MM.1S (cell line): ENCODE results near the gene HBA1.

Experiments
- DNase-seq: peaks from one replicate; pipeline ENCODE4 v3.0.0-alpha.2; 2015
- H2AFZ ChIP-seq: fragments of 300-600 bp; sonication (generic); 2 replicates; pipeline ENCODE4 v1.6.0; 2016; ENCODE audit warnings: antibody characterized with exemption, low read length
- H3F3A ChIP-seq: fragments of 300-600 bp; sonication (generic); 2 replicates; pipeline ENCODE4 v1.6.1; 2016; ENCODE audit warnings: mild to moderate bottlenecking, antibody characterized with exemption, low read length, moderate library complexity, mixed read lengths; ENCODE audit not compliant: insufficient read depth
- H3K27ac ChIP-seq: fragments of 300-600 bp; sonication (generic); 2 replicates; pipeline ENCODE4 v1.5.1; 2016; ENCODE audit warnings: mild to moderate bottlenecking, low read length
- H3K27me3 ChIP-seq: fragments of 300-600 bp; sonication (generic); replicated peaks from 2 replicates; pipeline ENCODE4 v1.6.0; 2016; ENCODE audit warnings: low read length; ENCODE audit not compliant: insufficient read depth
- H3K36me3 ChIP-seq: fragments of 300-600 bp; sonication (generic); replicated peaks from 2 replicates; pipeline ENCODE4 v1.6.1; 2016; ENCODE audit warnings: mild to moderate bottlenecking, low read length, mixed read lengths; ENCODE audit not compliant: insufficient read depth
- H3K4me1 ChIP-seq: fragments of 300-600 bp; sonication (generic); 2 replicates; pipeline ENCODE4 v1.6.1; 2016; ENCODE audit warnings: low read length, mixed read lengths
- H3K4me2 ChIP-seq: fragments of 300-600 bp; sonication (generic); 2 replicates; pipeline ENCODE4 v1.6.0; 2016; ENCODE audit warnings: low read depth, low read length
- H3K4me3 ChIP-seq: fragments of 300-600 bp; sonication (generic); 2 replicates; pipeline ENCODE4 v1.5.1; 2016; ENCODE audit warnings: low read length, mixed read lengths
- H3K79me2 ChIP-seq: fragments of 300-600 bp; sonication (generic); 2 replicates; pipeline ENCODE4 v1.6.1; 2016; ENCODE audit warnings: mixed run types, low read length, mixed read lengths
- H3K9ac ChIP-seq: fragments of 300-600 bp; sonication (generic); 2 replicates; pipeline ENCODE4 v1.6.1; 2016; ENCODE audit warnings: low read length, mixed read lengths
- H3K9me2 ChIP-seq: fragments of 300-600 bp; sonication (generic); replicated peaks from 2 replicates; pipeline ENCODE4 v1.6.1; 2016; ENCODE audit warnings: mild to moderate bottlenecking, low read length, mixed read lengths; ENCODE audit not compliant: insufficient read depth
- H3K9me3 ChIP-seq: fragments of 300-600 bp; sonication (generic); replicated peaks from 2 replicates; pipeline ENCODE4 v1.6.1; 2016; ENCODE audit warnings: mild to moderate bottlenecking, low read length, mixed read lengths; ENCODE audit not compliant: insufficient read depth
- H4K20me1 ChIP-seq: fragments of 300-600 bp; sonication (generic); 2 replicates; pipeline ENCODE4 v1.6.1; 2016; ENCODE audit warnings: mild to moderate bottlenecking, low read length, moderate library complexity, mixed read lengths; ENCODE audit not compliant: insufficient read depth
- EZH2 ChIP-seq: fragments of 300-600 bp; sonication (generic); optimal IDR thresholded peaks from 2 replicates; pipeline ENCODE3; 2017; ENCODE audit warnings: low read depth, mild to moderate bottlenecking, antibody characterized with exemption, low read length, mixed read lengths
- EZH2phosphoT487 ChIP-seq: fragments of 300-600 bp; sonication (generic); IDR thresholded peaks from 2 replicates; pipeline ENCODE4 v1.6.1; 2018; ENCODE audit warnings: antibody characterized with exemption, low read length
- TF ChIP-seq, protein P1 (sequence below): fragments of 300-600 bp; sonication (generic); IDR thresholded peaks from 2 replicates; pipeline ENCODE4 v1.5.1; 2016; ENCODE audit warnings: antibody characterized with exemption, low read length, mixed read lengths

The HBA1 gene

DNA sequence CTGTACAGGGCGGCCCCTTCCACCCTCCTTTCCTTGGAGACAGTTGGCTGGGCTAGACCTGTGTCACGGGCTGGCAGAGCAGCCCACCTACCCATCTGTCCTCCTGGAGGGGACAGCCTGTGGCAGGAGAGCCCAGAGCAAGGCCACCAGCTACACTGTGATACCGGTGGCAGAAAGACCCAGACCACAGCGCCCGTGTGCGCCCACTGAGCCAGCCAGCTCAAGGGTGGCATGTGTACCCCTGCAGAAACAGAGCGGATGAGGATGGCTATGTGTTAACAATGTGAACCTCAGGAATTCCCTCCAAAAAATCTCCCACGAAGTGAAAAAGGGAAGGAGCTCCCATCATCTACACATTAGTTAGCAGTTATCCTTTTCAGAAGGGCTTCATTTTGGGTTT, 10.8 kb downstream of the HBA1 start:
- no peak overlapping the region for H2AFZ ChIP-seq
- no peaks in the 10 kb centered on the region for H3K9me3 ChIP-seq
- no peak overlapping the region for H3K4me3 ChIP-seq
- H3K27me3 ChIP-seq: no peaks in the 10 kb centered on the region
- no peak overlapping the region for H3K9ac ChIP-seq
- H3F3A ChIP-seq: no peaks in the 10 kb centered on the region
- H3K79me2 ChIP-seq: no peaks in the 10 kb centered on the region
- H3K27ac ChIP-seq: no peak overlapping the region
- TF ChIP-seq EZH2phosphoT487: no peak
- TF ChIP-seq, protein P1, sequence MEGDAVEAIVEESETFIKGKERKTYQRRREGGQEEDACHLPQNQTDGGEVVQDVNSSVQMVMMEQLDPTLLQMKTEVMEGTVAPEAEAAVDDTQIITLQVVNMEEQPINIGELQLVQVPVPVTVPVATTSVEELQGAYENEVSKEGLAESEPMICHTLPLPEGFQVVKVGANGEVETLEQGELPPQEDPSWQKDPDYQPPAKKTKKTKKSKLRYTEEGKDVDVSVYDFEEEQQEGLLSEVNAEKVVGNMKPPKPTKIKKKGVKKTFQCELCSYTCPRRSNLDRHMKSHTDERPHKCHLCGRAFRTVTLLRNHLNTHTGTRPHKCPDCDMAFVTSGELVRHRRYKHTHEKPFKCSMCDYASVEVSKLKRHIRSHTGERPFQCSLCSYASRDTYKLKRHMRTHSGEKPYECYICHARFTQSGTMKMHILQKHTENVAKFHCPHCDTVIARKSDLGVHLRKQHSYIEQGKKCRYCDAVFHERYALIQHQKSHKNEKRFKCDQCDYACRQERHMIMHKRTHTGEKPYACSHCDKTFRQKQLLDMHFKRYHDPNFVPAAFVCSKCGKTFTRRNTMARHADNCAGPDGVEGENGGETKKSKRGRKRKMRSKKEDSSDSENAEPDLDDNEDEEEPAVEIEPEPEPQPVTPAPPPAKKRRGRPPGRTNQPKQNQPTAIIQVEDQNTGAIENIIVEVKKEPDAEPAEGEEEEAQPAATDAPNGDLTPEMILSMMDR: no peak
- TF ChIP-seq EZH2: no peak
- no peak overlapping the region for H3K4me2 ChIP-seq
- no peaks in the 10 kb centered on the region for H3K4me1 ChIP-seq
- H3K9me2 ChIP-seq: no peaks in the 10 kb centered on the region
- no peaks in the 10 kb centered on the region for H4K20me1 ChIP-seq
- no peaks in the 10 kb centered on the region for H3K36me3 ChIP-seq
- DNase-seq: no peak

DNA sequence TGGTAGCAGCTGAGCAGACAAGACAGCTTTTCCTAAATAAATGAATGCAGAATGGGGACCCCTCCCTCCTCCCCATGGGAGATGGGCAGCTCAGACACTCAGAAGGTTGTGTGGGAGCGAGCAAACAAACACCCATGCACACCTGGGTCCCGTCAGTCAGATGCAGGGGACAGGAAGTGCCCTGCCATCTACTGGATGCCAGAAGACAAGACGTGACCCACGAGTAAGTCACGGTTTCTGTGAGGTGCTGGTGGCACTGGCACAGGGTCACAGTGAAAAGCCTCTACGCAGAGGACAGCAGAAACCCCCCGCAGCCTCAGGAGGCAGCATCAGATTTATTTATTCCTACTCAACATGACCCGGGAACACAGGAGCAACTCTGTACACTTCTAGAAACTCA, 12.2 kb downstream of the HBA1 start:
- H3K36me3 ChIP-seq: no peaks in the 10 kb centered on the region
- H3K27me3 ChIP-seq: no peaks in the 10 kb centered on the region
- no peaks in the 10 kb centered on the region for H3K9me3 ChIP-seq
- no peak for TF ChIP-seq EZH2
- TF ChIP-seq EZH2phosphoT487: no peak
- TF ChIP-seq, protein P1: peak; percentile 25
- no peak overlapping the region for H2AFZ ChIP-seq
- no peak for DNase-seq
- no peaks in the 10 kb centered on the region for H3K79me2 ChIP-seq
- no peak overlapping the region for H3K27ac ChIP-seq
- no peaks in the 10 kb centered on the region for H3F3A ChIP-seq
- no peaks in the 10 kb centered on the region for H3K4me1 ChIP-seq
- H3K9me2 ChIP-seq: no peaks in the 10 kb centered on the region
- H3K9ac ChIP-seq: no peak overlapping the region
- H3K4me3 ChIP-seq: no peak overlapping the region
- no peaks in the 10 kb centered on the region for H4K20me1 ChIP-seq
- no peak overlapping the region for H3K4me2 ChIP-seq

DNA sequence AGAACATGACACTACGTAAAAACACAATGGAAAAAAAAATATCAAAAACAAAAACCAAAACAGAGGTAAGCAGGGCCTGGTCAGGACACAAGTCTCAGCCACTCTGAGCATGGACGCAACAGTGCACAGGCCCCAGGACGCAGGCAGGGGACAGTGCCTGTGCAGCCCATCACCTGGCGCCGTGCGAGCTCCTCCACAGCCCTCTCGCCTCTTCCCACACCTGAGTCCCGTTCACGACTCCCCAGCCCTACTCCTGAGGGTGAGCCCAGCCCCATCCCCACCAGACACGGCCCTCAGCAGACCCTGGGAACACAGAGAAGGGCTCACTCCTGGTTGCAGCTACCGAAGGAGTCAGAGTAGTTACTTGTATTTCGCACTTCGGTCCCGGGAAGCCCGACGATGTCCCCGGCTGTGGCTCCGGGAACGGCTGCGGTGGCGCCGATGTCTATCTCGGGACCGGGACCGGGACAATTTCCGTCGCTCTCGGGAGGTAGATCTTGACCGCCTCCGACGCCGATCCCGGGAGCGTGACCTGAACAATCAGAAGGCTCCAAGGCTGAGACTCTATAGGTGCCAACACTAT, 13.2 kb downstream of the HBA1 start:
- H3K9me2 ChIP-seq: no peaks in the 10 kb centered on the region
- no peaks in the 10 kb centered on the region for H3K9me3 ChIP-seq
- H3K9ac ChIP-seq: no peak overlapping the region
- no peak overlapping the region for H2AFZ ChIP-seq
- H3K79me2 ChIP-seq: no peaks in the 10 kb centered on the region
- no peak overlapping the region for H3K4me2 ChIP-seq
- no peak overlapping the region for H3K27ac ChIP-seq
- H3K27me3 ChIP-seq: no peaks in the 10 kb centered on the region
- H3K36me3 ChIP-seq: no peaks in the 10 kb centered on the region
- no peaks in the 10 kb centered on the region for H4K20me1 ChIP-seq
- no peak overlapping the region for H3K4me3 ChIP-seq
- no peaks in the 10 kb centered on the region for H3K4me1 ChIP-seq
- TF ChIP-seq EZH2phosphoT487 (no peak), EZH2 (no peak)
- TF ChIP-seq, protein P1: no peak
- no peaks in the 10 kb centered on the region for H3F3A ChIP-seq
- DNase-seq: no peak
